ENCODE data around the gene RASSF1. TPM values are rescaled to one million over a fixed set of nuclear protein-coding genes. Genes with fewer than 3 reads are reported as not detected.

Gene RASSF1, protein sequence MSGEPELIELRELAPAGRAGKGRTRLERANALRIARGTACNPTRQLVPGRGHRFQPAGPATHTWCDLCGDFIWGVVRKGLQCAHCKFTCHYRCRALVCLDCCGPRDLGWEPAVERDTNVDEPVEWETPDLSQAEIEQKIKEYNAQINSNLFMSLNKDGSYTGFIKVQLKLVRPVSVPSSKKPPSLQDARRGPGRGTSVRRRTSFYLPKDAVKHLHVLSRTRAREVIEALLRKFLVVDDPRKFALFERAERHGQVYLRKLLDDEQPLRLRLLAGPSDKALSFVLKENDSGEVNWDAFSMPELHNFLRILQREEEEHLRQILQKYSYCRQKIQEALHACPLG
- 49.5 TPM for polyA plus RNA-seq (2013, experiment 1 of 2; ENCODE audit: insufficient read length)
- polyA plus RNA-seq (2013, experiment 2 of 2; ENCODE audit: insufficient read length) = 20.7 TPM

DNA sequence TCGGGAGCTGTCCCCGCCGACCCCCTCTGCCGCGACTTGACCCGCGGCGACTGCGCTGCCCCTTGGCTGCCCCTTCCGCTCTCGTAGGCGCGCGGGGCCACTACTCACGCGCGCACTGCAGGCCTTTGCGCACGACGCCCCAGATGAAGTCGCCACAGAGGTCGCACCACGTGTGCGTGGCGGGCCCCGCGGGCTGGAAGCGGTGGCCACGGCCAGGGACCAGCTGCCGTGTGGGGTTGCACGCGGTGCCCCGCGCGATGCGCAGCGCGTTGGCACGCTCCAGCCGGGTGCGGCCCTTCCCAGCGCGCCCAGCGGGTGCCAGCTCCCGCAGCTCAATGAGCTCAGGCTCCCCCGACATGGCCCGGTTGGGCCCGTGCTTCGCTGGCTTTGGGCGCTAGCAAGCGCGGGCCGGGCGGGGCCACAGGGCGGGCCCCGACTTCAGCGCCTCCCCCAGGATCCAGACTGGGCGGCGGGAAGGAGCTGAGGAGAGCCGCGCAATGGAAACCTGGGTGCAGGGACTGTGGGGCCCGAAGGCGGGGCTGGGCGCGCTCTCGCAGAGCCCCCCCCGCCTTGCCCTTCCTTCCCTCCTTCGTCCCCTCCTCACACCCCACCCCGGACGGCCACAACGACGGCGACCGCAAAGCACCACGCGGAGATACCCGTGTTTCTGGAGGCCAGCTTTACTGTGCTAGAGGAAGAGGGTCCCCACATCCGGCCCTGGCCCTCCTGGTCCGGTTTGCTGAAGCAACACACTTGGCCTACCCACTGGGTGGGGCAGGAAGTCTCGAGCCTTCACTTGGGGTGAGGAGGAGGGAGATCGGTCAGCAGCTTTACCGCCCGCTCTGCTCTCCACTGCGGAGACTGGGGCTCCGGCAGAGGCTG lies at the start of gene RASSF1:
Gene RASSF1, minus strand, starts transcription at position 389 of the 882 bp plus-strand sequence. Its CDS starts 31 bp downstream, at position 358.
- peak; percentile 67 for DNase-seq

DNA sequence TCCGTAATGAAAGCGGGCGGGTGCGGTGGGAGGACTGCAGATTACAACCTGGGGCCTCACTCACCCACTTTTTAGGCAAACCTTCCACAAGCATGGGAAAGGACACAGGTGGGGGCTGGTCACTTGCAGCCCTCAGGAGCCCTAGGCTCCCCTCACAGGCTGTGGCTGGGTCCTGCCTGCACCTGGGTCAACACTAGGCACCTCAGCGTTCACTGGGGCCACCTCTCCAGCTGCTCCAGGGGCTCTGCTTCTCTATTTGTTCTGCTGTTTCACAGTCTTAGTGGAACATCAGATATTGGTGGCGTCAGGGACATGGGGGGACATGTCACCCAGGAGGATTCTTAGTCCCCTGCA lies 48.8 kb upstream of the RASSF1 start:
- DNase-seq = no peak

DNA sequence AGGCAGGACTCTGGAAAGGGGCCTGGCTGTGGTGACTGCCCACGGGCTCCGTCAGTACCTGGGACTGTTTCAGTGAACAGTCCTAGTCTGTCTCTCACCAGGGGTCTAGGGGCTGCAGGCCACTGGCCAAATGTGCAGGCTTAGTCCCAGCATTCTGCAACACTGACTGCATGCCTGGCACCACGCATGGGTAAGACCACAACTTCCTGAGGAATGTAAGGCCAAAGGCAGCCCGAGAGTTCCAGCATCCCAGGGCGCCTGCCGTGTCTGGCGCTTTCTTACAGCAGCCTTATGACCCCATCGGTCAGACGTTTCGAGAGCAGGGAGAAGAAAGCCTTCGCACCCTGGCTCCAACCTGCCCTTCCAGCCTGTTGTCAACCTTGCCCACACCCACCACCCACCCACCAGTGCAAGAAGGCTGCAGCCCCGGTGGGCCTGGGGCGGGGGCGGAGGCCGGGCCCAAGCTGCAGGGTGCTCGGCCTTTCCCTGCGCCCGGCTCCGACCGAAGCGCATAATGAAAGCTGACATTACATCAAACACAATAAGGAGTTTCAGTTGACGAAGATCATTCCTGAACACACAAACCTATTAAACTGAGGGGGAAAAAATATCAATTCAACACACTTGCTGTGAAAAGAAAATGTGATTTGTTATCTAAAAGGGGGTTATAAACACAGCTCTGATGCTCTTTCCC lies 48.2 kb upstream of the RASSF1 start:
- peak; percentile 11 for DNase-seq

DNA sequence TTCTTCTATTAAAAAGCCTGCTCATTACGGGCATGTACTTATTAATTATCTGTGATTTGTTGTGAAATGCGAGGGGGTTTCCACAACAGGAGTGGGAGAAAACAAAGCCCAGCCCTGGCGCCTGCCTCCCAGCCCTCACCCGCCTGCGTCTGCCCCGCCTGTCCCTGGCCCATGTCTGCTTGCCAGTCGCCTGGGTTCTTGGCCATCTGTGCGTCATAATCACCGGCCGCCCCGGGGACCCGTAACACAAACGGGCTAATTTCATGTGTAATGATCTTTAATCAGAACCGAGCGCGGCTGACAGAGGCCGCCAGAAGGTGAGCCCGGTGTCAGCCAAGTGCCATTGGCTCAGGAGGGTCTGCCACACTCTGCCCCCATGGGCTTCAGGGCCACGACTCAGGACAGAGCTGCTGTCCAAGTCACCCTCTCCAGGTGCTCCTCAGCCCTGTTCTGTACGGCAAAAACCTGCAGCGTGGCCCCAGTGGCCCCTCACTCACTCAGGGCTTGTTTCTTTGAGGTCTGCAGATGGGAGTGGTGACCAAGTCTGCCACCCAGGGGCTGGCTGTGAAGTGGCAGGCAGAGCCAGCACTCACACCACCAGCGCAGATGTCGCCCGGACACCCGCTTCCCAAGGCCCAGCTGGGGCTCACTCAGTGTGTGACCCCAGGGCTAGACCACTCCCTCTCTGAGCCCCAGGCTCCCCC lies 47.5 kb upstream of the RASSF1 start:
- no peak for DNase-seq

DNA sequence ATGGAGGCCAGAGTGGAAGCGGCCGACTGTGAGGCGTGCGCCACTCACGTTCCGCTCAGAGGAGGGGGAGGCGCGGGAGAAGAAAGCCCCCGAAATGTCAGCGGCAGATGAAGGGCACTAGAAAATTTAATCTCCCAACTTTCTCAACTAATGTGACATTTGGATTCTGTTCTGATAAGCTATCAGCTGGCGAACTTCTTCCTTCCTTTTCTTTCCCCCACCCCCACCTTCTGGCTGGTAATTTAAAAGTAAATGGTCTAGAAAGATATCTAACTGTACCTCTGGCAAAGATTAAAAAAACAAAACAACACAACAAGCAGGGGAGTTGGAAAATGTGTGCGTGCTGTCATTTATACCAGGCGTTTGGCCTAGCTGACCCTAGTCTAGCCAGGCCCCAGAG lies 45.1 kb upstream of the RASSF1 start:
- DNase-seq = no peak

DNA sequence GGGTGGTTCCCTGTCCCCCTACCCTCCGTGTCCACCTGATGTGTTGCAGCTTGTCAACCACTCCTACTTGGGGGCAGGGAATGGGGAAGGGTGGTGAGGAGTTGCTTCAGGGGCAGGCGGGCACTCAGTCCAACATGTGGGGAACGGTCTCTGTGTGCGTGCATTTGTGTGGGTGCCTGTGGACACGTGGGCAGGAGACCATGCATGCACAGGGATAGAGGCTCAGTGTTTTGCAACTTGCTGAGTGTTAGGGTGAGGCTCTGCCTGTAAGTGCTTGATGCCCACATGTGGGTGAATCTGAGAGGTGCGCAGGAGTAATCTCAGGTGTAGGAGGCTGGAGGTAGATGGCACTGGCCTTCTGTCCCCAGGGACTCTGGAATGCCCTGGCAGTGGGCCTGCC lies 43.1 kb upstream of the RASSF1 start:
- DNase-seq = no peak

DNA sequence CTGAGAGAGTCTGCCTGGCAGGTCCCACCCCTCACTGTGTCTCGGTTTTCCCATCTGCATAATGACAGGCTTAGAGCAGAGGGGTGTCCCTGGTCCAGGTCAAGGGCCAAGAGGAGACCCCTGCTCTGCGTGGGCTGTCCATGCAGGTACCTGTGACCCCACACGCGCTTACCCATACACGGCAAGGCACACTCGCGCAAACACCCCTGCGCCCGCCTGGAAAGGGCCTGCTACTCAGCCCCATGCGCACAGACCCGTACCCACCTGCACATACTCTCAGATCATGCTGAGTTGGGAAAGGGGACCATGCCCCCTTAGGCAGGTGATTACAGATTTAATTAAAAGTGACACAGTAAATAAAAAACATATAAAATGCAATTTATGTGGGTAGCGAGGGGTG lies 42.1 kb upstream of the RASSF1 start:
- DNase-seq = no peak

DNA sequence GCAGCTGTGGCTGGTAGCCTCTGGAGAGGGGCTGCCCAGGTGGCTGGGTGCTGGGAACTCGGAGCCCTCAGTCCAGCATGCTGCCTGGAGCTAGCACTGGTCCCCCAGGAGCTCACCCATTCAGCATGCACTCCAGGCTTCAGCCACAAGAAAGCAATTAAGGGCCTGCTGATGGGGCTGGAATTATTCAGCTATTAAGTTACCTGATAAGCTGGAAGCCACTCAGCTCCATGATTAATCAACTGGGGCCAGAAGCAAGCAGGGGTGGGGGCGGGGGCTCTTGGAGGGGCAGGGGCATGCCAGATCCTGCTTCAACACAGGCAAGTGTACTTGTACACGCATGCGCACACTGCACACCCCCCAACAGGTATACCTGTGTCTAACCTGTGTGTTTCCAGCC lies 40.7 kb upstream of the RASSF1 start:
- no peak for DNase-seq

DNA sequence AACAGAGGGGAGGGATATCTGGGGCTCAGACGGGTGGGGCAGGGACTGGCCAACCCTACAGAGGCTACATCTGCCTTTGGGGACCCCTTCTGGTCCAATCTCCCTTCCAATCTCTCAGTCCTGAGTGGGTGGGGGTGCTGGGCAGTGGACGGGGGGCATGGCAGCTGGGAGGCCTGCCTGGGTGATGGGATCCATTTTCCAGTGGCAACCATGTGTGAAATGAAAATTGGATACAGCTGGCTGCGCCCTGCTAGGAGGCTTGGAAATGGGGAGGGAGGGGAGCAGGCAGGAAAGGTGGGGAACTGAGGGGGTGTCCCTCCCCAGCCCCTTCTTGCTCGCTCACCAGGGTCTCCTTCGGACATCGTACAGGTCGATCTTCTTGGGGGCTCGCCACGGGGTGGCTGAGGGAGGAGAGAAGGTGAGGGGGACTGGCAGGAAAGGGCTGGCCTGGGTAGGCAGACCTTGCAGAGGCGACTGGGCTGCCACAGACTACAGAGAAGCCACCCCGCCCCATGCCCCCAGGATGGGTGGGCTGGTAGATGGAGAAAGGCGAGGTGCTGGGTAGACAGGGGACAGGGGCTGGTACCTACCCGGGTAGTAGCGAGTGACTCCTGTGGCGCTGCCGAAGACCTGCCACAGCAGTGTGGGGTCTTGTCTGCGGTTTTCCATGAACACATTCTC lies 39.9 kb upstream of the RASSF1 start:
- no peak for DNase-seq

DNA sequence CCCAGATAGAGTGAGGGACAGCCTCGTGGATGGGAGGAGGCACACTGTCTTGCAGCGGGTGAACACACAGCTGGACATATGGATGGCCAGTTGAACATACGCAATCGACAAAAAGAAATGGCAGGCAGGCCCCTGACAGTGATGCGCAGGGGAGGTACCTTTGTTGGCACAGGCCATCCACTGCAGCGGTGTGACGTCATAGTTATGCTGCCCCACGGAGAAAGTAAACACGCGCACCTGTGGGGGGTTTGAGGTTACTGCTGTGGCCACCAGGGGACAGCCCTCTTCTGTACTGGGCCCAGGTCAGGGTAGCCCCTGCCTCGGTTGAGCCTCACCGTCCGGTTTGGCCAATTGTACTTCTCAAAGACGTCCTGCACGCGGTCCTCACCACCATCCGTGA lies 38.1 kb upstream of the RASSF1 start:
- DNase-seq = no peak

DNA sequence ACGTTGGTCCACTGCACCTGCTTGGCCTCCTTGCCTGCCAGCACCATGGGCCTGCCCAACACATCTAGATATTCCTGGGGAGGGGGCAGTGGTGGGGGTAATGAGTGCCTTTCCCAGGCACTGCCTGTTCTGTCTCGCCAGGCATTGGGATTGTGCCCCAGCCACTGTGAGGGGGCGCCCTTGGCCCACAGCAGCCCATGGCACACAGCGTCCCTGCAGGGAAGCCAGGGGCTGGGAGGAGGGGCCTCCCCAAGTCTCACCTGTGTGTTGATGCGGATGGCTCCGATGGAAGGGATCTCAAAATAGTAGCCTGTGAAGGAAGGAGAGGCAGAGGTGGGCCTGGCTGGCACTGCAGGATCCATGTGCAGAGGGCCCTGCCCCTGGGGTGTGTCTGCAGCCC lies 37.4 kb upstream of the RASSF1 start:
- no peak for DNase-seq

DNA sequence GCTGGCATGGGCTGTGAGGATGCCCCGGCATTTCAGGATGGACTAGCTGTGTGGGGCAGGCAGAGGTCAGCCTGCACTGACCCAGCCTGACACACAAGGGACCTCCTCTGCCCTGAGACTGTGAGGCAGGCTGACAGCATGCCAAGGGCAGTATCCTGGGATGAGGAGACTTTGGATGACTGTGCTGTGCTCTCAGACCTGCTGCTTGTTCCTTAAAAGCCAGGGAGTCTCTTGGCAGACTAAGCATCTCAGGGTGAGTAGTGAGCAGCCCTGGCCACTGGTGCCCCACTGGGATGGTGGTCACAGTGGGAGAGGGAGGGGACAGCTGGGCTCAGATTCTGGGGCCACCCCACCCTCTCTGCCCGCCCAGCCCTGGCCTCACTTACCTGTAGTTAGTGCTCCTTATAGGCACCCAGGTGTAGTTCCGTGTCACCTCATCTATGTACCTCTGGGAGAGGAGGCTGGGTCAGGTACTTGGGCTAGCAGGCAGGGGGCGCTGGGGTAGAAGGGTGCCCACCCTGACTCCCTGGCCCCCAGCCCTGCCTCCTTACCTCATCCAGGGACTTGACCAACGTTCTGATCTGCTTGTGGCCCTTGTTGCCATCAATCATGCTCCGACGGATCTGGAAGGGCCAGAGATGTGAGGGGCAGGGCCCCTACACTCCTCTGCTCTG lies 34.8 kb upstream of the RASSF1 start:
- no peak for DNase-seq

DNA sequence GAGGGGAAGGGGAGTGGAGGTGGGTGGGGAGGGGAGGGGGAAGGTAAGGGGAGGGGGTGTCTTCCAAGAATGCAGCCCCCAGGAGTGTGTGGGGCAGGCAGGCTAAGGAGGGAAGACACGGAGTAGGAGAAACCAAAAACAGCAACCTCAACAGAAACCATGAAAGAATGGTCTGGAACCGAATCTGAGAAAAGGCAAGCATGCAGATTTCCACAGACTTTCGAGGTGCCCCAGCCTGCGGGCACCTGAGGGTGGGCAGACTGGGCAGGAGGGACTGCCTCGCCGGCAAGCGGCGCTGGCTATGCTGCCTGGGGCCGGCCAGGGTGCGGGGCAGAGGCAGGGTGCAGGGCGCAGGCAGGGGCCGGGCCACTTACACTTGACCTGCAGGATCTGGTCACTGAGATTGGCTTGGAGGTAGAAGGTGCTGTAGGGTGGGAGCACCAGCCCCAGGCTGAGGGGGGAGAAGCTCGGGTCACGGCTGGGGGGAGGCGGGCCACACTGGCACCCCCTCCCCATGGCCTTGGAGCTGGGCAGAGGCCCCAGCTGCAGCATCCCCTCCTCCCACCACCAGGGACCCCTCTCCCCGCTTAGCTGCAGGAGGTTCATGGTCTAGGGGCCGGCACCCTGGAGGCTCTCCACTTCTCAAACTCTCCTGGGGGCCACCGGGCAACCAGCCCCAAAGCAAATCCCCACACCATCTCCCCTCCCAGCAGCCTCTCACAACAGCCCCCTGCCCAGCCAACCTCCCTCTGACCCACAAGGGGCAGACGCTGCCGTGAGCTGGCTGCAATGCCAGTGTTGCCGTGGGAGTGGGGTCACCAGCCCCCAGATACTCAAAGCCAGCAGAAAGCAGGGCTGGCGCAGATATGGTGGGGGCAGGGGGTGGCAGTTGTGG lies 34.0 kb upstream of the RASSF1 start:
- DNase-seq = no peak

DNA sequence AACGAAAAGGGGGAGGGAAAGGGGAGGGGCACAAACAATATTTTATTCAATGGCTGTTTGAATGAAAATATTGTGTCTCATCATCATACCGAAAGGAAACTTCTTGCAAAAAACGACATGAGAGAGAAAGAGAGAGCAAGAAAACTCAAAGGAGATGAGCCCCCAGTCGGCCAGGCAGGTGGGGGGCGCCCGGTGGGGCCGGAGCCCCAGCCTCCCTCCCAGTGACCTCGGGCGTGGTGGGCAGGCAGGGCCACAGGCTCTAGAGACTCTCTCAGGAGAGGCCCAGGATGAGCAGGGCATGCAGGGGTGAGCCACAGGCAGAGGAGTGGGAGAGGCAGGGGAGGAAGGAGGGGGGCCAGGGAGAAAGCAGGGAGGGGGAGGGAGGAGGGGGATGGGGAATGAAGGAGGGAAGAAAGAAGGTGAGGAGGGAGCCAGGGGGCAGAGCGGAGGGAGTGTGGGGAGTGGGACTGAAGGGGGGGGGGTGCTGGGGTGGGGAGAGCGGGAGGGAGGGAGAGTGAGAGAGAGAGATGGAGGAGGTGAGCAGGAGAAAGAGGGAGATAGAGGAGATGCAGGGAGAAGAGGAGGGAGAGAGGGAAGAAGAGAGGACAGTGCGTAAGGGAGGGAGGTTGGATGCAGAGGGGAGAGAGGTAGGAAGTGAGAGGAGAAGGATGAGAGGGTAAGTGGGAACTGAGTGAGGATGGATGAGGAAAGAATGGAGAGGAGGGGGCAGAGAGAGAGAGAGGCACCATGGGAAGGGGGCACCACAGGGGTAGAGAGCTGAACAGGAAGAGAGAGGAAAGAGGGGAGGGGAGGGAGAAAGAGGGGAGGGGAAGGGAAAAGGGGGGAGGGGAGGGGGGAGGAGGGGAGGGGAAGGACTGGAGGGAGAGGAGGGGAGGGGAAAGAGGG lies 32.8 kb upstream of the RASSF1 start:
- DNase-seq = no peak

DNA sequence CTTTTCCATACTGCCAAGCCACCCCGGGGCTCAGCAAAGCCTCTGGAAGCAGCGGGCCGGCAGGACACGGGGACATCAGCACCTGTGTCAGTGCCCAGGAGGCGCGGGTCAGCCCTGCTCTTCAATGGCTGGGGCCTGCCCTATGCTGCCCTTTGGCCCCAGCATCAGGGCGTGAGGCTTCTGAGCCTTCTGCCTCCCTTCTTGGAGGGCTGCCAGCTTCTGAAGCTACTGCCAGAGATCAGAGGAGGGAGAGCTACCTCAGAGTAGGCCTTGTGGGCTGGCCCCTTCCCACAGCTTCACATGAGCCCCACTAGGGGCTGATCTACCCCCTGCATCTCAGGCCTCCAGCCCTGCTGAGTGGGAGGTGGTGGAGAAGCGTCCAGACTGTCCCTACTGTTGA lies 31.7 kb upstream of the RASSF1 start:
- DNase-seq = no peak

DNA sequence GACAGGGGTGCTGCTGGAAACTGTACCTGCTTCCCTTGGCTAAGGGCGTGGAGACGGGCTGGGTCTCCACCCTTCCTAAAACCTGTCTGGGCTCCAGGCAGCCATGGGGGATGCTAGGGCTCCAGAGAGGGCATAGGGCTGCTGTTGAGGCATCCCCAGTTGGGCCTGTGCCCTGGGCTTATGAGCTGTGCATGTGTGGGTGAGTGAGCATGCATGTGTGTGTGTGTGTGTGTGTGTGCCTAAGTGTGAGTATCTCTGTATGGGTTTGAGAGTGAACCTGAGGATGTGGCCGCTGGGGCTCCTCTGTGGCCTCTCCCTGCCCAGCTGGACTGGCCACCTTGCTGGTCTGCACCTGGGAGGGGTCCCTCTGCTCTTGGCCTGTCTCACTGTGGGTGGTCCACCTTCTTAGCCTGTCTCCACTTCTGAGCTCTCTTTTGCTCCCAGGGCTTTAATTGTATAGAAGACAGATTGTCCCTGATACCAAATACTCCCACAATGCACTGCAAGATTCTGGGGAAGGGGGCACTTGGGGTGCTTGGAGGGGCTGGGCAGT lies 30.6 kb upstream of the RASSF1 start:
- no peak for DNase-seq

DNA sequence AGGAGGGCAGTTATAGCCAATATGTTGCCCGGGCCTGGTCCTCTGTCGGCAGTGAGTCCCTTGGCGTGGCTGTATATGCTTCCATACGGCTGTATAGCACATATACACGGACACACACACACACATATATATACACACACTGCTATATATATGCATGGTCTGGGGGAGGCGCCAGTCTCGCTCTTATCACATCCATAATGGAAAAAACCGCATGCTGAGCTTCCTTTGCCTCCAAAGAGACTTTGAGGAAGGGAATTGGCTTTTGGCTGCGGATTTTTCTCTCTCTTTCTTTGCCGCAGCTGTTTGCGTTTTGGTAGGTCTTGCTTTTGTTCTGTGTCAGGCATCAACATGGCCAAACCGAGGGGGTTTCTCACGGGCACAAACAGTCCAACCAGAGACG lies 30.0 kb upstream of the RASSF1 start:
- peak; percentile 40 for DNase-seq

DNA sequence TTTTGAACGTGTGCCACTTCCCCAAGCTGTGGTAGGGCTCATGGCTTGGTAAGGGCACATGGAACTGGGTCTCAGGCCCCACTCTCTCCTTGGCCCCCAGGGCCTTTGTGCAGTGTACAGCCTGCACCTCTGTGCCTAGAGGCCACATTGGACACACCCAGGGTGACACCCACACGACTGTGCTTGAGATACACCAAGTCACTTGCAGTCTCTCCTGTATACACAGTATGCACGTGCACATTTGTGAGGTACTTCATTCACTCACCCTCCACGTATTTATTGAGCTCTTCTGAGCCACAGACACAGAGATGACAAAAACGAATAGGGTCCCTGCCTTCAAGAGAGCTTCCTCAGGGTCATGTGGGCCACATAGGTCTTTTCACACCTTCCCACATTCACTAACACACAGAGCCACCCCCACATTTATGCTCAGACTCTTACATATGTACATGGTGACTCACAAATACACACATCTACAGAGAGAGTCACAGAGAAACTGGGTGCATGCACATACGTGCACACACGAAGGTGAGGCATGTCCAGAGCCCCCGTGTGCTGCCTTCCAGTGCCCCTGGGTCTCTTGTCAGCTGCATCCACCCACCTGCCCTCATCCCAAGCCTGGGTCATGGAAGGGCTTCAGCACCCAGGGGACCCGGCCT lies 28.5 kb upstream of the RASSF1 start:
- DNase-seq = no peak

Measured in fibroblast of skin of back (primary cell).